ENCODE measurements around the gene CYTIP.
"Not testable (repeated sequence)": the region's sequence is repeated elsewhere in the genome, so short reads cannot be mapped to it uniquely, and the experiment has no call there.

CYTIP gene

GRCh38 chr2:157424374-157424773 lies 19.5 kb downstream of the CYTIP start:
- no peak for DNase-seq (ENCODE audit: low read depth in 2 of 2)

GRCh38 chr2:157421964-157422363 lies 21.9 kb downstream of the CYTIP start:
- no peak for DNase-seq (ENCODE audit: low read depth in 2 of 2)

- DNase-seq (ENCODE audit: low read depth in 2 of 2): no peak
Observed at GRCh38 chr2:157421331-157421944, 22.5 kb downstream of the CYTIP start.

- no peak for DNase-seq (ENCODE audit: low read depth in 2 of 2)
Observed at GRCh38 chr2:157420771-157421323, 23.0 kb downstream of the CYTIP start.

GRCh38 chr2:157419031-157419575 lies 24.8 kb downstream of the CYTIP start:
- DNase-seq (ENCODE audit: low read depth in 2 of 2): no peak

GRCh38 chr2:157418239-157418641 lies 25.6 kb downstream of the CYTIP start:
- no peak for DNase-seq (ENCODE audit: low read depth in 2 of 2)

- DNase-seq (ENCODE audit: low read depth in 2 of 2): no peak
Observed at GRCh38 chr2:157415591-157416101, 28.2 kb downstream of the CYTIP start.

GRCh38 chr2:157414050-157414449 lies 29.8 kb downstream of the CYTIP start:
- DNase-seq (ENCODE audit: low read depth in 2 of 2): no peak

GRCh38 chr2:157413326-157414035 lies 30.4 kb downstream of the CYTIP start:
- no peak for DNase-seq (ENCODE audit: low read depth in 2 of 2)

GRCh38 chr2:157411624-157412336 lies 32.1 kb downstream of the CYTIP start:
- no peak for DNase-seq (ENCODE audit: low read depth in 2 of 2)

GRCh38 chr2:157405398-157405797 lies 38.5 kb downstream of the CYTIP start:
- DNase-seq (ENCODE audit: low read depth in 2 of 2): not testable (repeated sequence)

GRCh38 chr2:157404363-157404762 lies 39.5 kb downstream of the CYTIP start:
- DNase-seq (ENCODE audit: low read depth in 2 of 2): no peak

- not testable (repeated sequence) for DNase-seq (ENCODE audit: low read depth in 2 of 2)
Observed at GRCh38 chr2:157402801-157403485, 40.9 kb downstream of the CYTIP start.

GRCh38 chr2:157395811-157396210 lies 48.1 kb downstream of the CYTIP start:
- DNase-seq (ENCODE audit: low read depth in 2 of 2): no peak

GRCh38 chr2:157394928-157395327 lies 49.0 kb downstream of the CYTIP start:
- no peak for DNase-seq (ENCODE audit: low read depth in 2 of 2)

- no peak for DNase-seq (ENCODE audit: low read depth in 2 of 2)
Observed at GRCh38 chr2:157393348-157393747, 50.5 kb downstream of the CYTIP start.

GRCh38 chr2:157388827-157389226 lies 55.1 kb downstream of the CYTIP start:
- DNase-seq (ENCODE audit: low read depth in 2 of 2): no peak

- DNase-seq (ENCODE audit: low read depth in 2 of 2): no peak
Observed at GRCh38 chr2:157386747-157387146, 57.1 kb downstream of the CYTIP start.

- DNase-seq (ENCODE audit: low read depth in 2 of 2): no peak
Observed at GRCh38 chr2:157386247-157386646, 57.6 kb downstream of the CYTIP start.

- DNase-seq (ENCODE audit: low read depth in 2 of 2): no peak
Observed at GRCh38 chr2:157377861-157378260, 66.0 kb downstream of the CYTIP start.

- no peak for DNase-seq (ENCODE audit: low read depth in 2 of 2)
Observed at GRCh38 chr2:157376041-157376440, 67.8 kb downstream of the CYTIP start.
